Liver (tissue), 3 donors: ENCODE data around the gene EHD4.

Experiments used
- CTCF ChIP-seq: fragments of 150-350 bp; IDR thresholded peaks from 2 replicates; pipeline ENCODE4 v1.5.1; 2017; ENCODE audit warnings: improper control_type of control experiment, low read depth, low read length; ENCODE audit not compliant: missing input control
- FOXA1 ChIP-seq: IDR thresholded peaks from 2 replicates; pipeline ENCODE4 v1.6.1; 2016; ENCODE audit warnings: antibody characterized with exemption
- TAF1 ChIP-seq: conservative IDR thresholded peaks from 2 replicates; pipeline ENCODE4 v1.6.1; 2016; ENCODE audit warnings: antibody characterized with exemption, mild to moderate bottlenecking
- donor health status: healthy.
- donor health status: healthy.

GRCh38 chr15:41936649-41937567 lies 35.4 kb downstream of the EHD4 start:
- TF ChIP-seq CTCF (no peak), TAF1 (no peak), FOXA1 (no peak)
